ENCODE results near the gene ADM2. TPM values are rescaled to one million over a fixed set of nuclear protein-coding genes. Genes with fewer than 3 reads are reported as not detected.

ADM2 gene
- total RNA-seq, 1 donor from 2014 or later, result 23.0 TPM

GRCh38 chr22:50479721-50480120 lies 1.6 kb upstream of the ADM2 start:
- Histone ChIP-seq H3K36me3 (ENCODE audit: insufficient read depth, low read length) (no peaks in the 10 kb centered on the region), H3K9me3 (ENCODE audit: insufficient read depth, low read depth, low read length) (no peaks in the 10 kb centered on the region), H3K4me3 (ENCODE audit: insufficient read depth, low read depth, low read length) (no peak overlapping the region), H4K20me1 (ENCODE audit: insufficient read depth, low read length) (no peaks in the 10 kb centered on the region), H3K79me2 (ENCODE audit: insufficient read depth, low read length) (no peaks in the 10 kb centered on the region), H3K27me3 (ENCODE audit: insufficient read depth, low read length) (peaks cover 17% of the 10 kb centered on the region), H3K4me2 (ENCODE audit: low read length) (no peak overlapping the region), H3K4me1 (ENCODE audit: insufficient read depth, low read length) (peaks cover 5% of the 10 kb centered on the region), H3K27ac (ENCODE audit: low read depth, low read length) (no peak overlapping the region), H2AFZ (ENCODE audit: low read depth, low read length) (no peak overlapping the region), H3K9ac (ENCODE audit: low read length) (no peak overlapping the region)
- TF ChIP-seq CTCF (IDR thresholded peaks at IDR 0.05; ENCODE audit: insufficient read depth, low read depth, low read length), result no peak
- no peak for TF ChIP-seq EZH2 (IDR thresholded peaks at IDR 0.05; ENCODE audit: insufficient read depth, low read length)
- H3K4me3 Mint-ChIP-seq (ENCODE audit: unreplicated experiment), result peak overlapping the region; percentile 81
- H3K27me3 Mint-ChIP-seq (ENCODE audit: low read depth, unreplicated experiment), result peaks cover 28% of the 10 kb centered on the region
- no peaks in the 10 kb centered on the region for H3K4me1 Mint-ChIP-seq (ENCODE audit: low read depth, unreplicated experiment)
- FAIRE-seq, result no peak
- H3K27ac Mint-ChIP-seq (ENCODE audit: unreplicated experiment), result peak overlapping the region; percentile 26
- DNase-seq (ENCODE audit: low read depth), result no peak
- H3K9me3 Mint-ChIP-seq (ENCODE audit: unreplicated experiment), result peaks cover 3% of the 10 kb centered on the region
- H3K36me3 Mint-ChIP-seq (ENCODE audit: low read depth, unreplicated experiment), result peaks cover 6% of the 10 kb centered on the region

DNA sequence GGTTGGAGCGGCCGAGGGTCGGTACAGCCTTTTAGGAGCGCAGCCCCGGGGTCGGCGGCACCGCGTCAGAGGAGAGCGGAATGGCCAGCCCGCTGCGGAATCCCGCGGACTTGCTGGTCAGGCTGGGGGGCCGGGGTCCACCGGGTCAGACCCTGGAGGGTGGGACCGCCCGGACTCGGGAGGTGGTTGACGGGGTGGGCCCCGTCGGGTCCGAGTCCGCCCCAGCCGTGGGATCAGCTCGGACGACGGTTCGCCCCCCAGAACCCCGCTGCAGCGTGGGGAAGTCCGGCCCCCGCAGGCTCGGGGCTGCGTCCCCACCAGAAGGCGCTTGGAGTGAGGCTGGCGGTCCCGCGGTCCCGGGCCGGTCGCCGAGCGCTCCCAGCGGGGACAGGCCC lies 301 bp upstream of the ADM2 start:
- H3K79me2 ChIP-seq (ENCODE audit: insufficient read depth, low read length), result no peaks in the 10 kb centered on the region
- Mint-ChIP-seq H3K4me3 (ENCODE audit: unreplicated experiment) (peak overlapping the region; percentile 81), H3K9me3 (ENCODE audit: unreplicated experiment) (peaks cover 3% of the 10 kb centered on the region), H3K27ac (ENCODE audit: unreplicated experiment) (no peak overlapping the region), H3K4me1 (ENCODE audit: low read depth, unreplicated experiment) (peaks cover 2% of the 10 kb centered on the region), H3K36me3 (ENCODE audit: low read depth, unreplicated experiment) (peaks cover 6% of the 10 kb centered on the region), H3K27me3 (ENCODE audit: low read depth, unreplicated experiment) (peaks cover 29% of the 10 kb centered on the region)
- FAIRE-seq (no peak), DNase-seq (ENCODE audit: low read depth) (no peak)
- H3K36me3 ChIP-seq (ENCODE audit: insufficient read depth, low read length), result no peaks in the 10 kb centered on the region
- no peak overlapping the region for H3K9ac ChIP-seq (ENCODE audit: low read length)
- H3K27me3 ChIP-seq (ENCODE audit: insufficient read depth, low read length), result peaks cover 17% of the 10 kb centered on the region
- H3K4me3 ChIP-seq (ENCODE audit: insufficient read depth, low read depth, low read length), result no peak overlapping the region
- H3K4me2 ChIP-seq (ENCODE audit: low read length), result peak overlapping the region; percentile 57
- peak overlapping the region; percentile 52 for H2AFZ ChIP-seq (ENCODE audit: low read depth, low read length)
- no peaks in the 10 kb centered on the region for H3K4me1 ChIP-seq (ENCODE audit: insufficient read depth, low read length)
- TF ChIP-seq EZH2 (IDR thresholded peaks at IDR 0.05; ENCODE audit: insufficient read depth, low read length) (peak; percentile 97), CTCF (IDR thresholded peaks at IDR 0.05; ENCODE audit: insufficient read depth, low read depth, low read length) (no peak)
- no peak overlapping the region for H3K27ac ChIP-seq (ENCODE audit: low read depth, low read length)
- no peaks in the 10 kb centered on the region for H3K9me3 ChIP-seq (ENCODE audit: insufficient read depth, low read depth, low read length)
- no peaks in the 10 kb centered on the region for H4K20me1 ChIP-seq (ENCODE audit: insufficient read depth, low read length)

DNA sequence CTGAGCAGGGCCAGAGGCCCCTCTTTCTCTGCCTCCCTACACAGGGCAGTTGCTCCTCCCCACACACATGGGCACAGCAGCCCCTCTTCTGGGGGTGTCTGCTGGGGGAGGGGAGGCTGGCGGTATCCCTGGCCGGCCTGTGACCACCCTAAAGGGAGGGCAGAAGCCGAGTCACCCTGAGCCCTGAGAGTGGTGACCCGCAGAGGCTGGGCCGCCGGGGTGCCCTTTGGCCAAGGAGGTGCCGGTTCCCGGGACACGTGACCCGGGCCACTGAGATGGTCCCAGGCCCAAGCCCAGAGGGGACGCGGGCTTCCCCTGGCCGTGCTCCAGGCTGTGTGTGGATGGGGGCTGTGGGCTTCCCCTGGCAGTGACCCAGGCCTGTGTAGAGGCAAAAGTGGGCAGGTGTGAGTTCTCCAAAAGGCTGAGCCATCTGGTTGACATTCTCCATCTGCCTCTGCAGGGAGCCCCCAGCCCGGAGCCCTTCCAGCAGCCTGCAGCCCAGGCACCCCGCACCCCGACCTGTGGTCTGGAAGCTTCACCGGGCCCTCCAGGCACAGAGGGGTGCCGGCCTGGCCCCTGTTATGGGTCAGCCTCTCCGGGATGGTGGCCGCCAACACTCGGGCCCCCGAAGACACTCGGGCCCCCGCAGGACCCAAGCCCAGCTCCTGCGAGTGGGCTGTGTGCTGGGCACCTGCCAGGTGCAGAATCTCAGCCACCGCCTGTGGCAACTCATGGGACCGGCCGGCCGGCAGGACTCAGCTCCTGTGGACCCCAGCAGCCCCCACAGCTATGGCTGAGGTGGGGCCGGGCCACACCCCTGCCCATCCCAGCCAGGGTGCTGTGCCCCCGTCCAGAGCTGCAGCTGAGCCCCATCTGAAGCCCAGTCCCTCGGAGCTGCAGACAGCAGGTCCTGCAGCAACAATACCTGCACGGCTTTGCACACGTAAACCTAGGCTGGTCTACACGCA lies 1.0 kb downstream of the ADM2 start:
- Histone ChIP-seq H2AFZ (ENCODE audit: low read depth, low read length) (no peak overlapping the region), H3K27ac (ENCODE audit: low read depth, low read length) (no peak overlapping the region), H3K79me2 (ENCODE audit: insufficient read depth, low read length) (no peaks in the 10 kb centered on the region), H3K9me3 (ENCODE audit: insufficient read depth, low read depth, low read length) (no peaks in the 10 kb centered on the region), H3K27me3 (ENCODE audit: insufficient read depth, low read length) (peaks cover 17% of the 10 kb centered on the region), H3K9ac (ENCODE audit: low read length) (peak overlapping the region; percentile 14), H3K4me3 (ENCODE audit: insufficient read depth, low read depth, low read length) (no peak overlapping the region), H3K4me2 (ENCODE audit: low read length) (peak overlapping the region; percentile 57), H3K36me3 (ENCODE audit: insufficient read depth, low read length) (no peaks in the 10 kb centered on the region), H4K20me1 (ENCODE audit: insufficient read depth, low read length) (no peaks in the 10 kb centered on the region), H3K4me1 (ENCODE audit: insufficient read depth, low read length) (peaks cover 7% of the 10 kb centered on the region)
- FAIRE-seq (no peak), DNase-seq (ENCODE audit: low read depth) (no peak)
- TF ChIP-seq EZH2 (IDR thresholded peaks at IDR 0.05; ENCODE audit: insufficient read depth, low read length) (no peak), CTCF (IDR thresholded peaks at IDR 0.05; ENCODE audit: insufficient read depth, low read depth, low read length) (no peak)
- peak overlapping the region; percentile 80 for H3K4me3 Mint-ChIP-seq (ENCODE audit: unreplicated experiment)
- H3K9me3 Mint-ChIP-seq (ENCODE audit: unreplicated experiment), result peaks cover 3% of the 10 kb centered on the region
- peaks cover 26% of the 10 kb centered on the region for H3K27me3 Mint-ChIP-seq (ENCODE audit: low read depth, unreplicated experiment)
- H3K36me3 Mint-ChIP-seq (ENCODE audit: low read depth, unreplicated experiment), result peaks cover 8% of the 10 kb centered on the region
- H3K27ac Mint-ChIP-seq (ENCODE audit: unreplicated experiment), result no peak overlapping the region
- peaks cover 6% of the 10 kb centered on the region for H3K4me1 Mint-ChIP-seq (ENCODE audit: low read depth, unreplicated experiment)
